Upper lobe of left lung (tissue), 6 donors: ENCODE measurements around the gene BRD7. TPM values are rescaled to one million over a fixed set of nuclear protein-coding genes. Genes with fewer than 3 reads are reported as not detected.

Experiments
- ATAC-seq, 2 donors: fragments of 200-7000 bp; cut with Tn5 transposase; one replicate each; pipeline ENCODE4 v1.9.1; 2022; ENCODE audit warnings: mild to moderate bottlenecking in 2 of 2, moderate library complexity in 2 of 2; ENCODE audit not compliant: low FRiP score in 2 of 2
- DNase-seq, 2 donors: peaks; one replicate each; pipeline ENCODE4 v3.0.0-alpha.2; 2019 to 2020
- H3K27ac ChIP-seq, 4 donors: fragments of 200-600 bp; sonication (generic); one replicate each; pipeline ENCODE4 v1.5.1; 2016 to 2019
- H3K27me3 ChIP-seq, 4 donors: fragments of 200-600 bp; sonication (generic); one replicate each; pipeline ENCODE4 v1.5.1; 2017 to 2019
- H3K36me3 ChIP-seq, 4 donors: fragments of 200-600 bp; sonication (generic); one replicate each; pipeline ENCODE4 v1.5.1; 2016 to 2019
- H3K4me1 ChIP-seq, 4 donors: fragments of 200-600 bp; sonication (generic); one replicate each; pipeline ENCODE4 v1.5.1; 2018 to 2019
- H3K4me3 ChIP-seq, 4 donors: fragments of 200-600 bp; sonication (generic); one replicate each; pipeline ENCODE4 v1.5.1; 2017 to 2019; ENCODE audit warnings: mild to moderate bottlenecking in 2 of 4, moderate library complexity in 1 of 4
- H3K9me3 ChIP-seq, 4 donors: fragments of 200-600 bp; sonication (generic); one replicate each; pipeline ENCODE4 v1.5.1; 2018 to 2019
- CTCF ChIP-seq, 6 experiments: fragments of 450-650 bp in 4 of 6; fragments of 200-600 bp in 2 of 6; sonication (generic) in 2 of 6; IDR thresholded peaks; one replicate each; pipeline ENCODE4 v1.5.1; 2016 to 2019; ENCODE audit warnings: antibody characterized with exemption in 6 of 6
- EP300 ChIP-seq, 4 donors: sonication (generic); formaldehyde crosslinking; IDR thresholded peaks; one replicate each; pipeline ENCODE4 v1.5.1; 2017; ENCODE audit warnings: antibody characterized with exemption in 4 of 4, control low read depth in 2 of 4
- POLR2A ChIP-seq, 4 donors: fragments of 450-650 bp; IDR thresholded peaks; one replicate each; pipeline ENCODE4 v1.5.1; 2016 to 2017; ENCODE audit warnings: antibody characterized with exemption in 4 of 4, mild to moderate bottlenecking in 2 of 4
- POLR2AphosphoS5 ChIP-seq, 2 donors: sonication (generic); formaldehyde crosslinking; IDR thresholded peaks; one replicate each; pipeline ENCODE4 v1.5.1; 2017; ENCODE audit warnings: antibody characterized with exemption in 2 of 2
- WGBS, 2 donors: methylation state at CpG; one replicate each; pipeline ENCODE4 v1.1.5; 2017 to 2018; 5-methylcytosine and 5-hydroxymethylcytosine counted together
- total RNA-seq, 6 donors: library from RNA; depleted of rRNA in 4 of 6; stranded (reverse); fragments of >200 nt in 4 of 6; gene quantifications; one replicate each; pipeline versions ENCODE4 v1.1.0 to v1.2.1, GENCODE V29; 2016 to 2021
- donor health status: DM: no; HTN: no; CAD: no; lungs with moderate emphysema.
- donor health status: DM: no; HTN: yes; CAD: no; lungs with severe emphysema.

The BRD7 gene
- total RNA-seq, 6 donors from 2014 or later = 41.5 to 68.2 (median 53.4) TPM

GRCh38 chr16:50371036-50371716, 2.4 kb upstream of the BRD7 start:
- ATAC-seq = no peak
- Histone ChIP-seq H3K4me1 (peaks cover 16 to 22% (median 17%) of the 10 kb centered on the region in 4 donors), H3K27me3 (no peaks in the 10 kb centered on the region), H3K4me3 (no peak overlapping the region), H3K9me3 (no peaks in the 10 kb centered on the region), H3K36me3 (no peaks in the 10 kb centered on the region), H3K27ac (no peak overlapping the region)
- WGBS, 2 donors = 90 to 98% methylated on average over 1 to 4 of the region's 4 CpGs
- DNase-seq = no peak
- TF ChIP-seq POLR2AphosphoS5 (IDR thresholded peaks at IDR 0.05) (no peak), EP300 (IDR thresholded peaks at IDR 0.05) (no peak), CTCF (IDR thresholded peaks at IDR 0.05) (no peak), POLR2A (IDR thresholded peaks at IDR 0.05) (no peak)

- no peaks in the 10 kb centered on the region for H3K9me3 ChIP-seq
- ATAC-seq (no peak), DNase-seq (no peak)
- no peak for TF ChIP-seq POLR2AphosphoS5 (IDR thresholded peaks at IDR 0.05)
- no peak for TF ChIP-seq EP300 (IDR thresholded peaks at IDR 0.05)
- no peak for TF ChIP-seq POLR2A (IDR thresholded peaks at IDR 0.05)
- TF ChIP-seq CTCF (IDR thresholded peaks at IDR 0.05) = no peak
- WGBS, 2 donors = 19 to 20% methylated on average over 7 of the region's 7 CpGs
- peaks cover 22 to 41% (median 27%) of the 10 kb centered on the region in 4 donors for H3K4me1 ChIP-seq
- peak overlapping the region in 3 of 4 donors; percentile 54 to 88 (median 64) for H3K27ac ChIP-seq
- H3K4me3 ChIP-seq = peak overlapping the region in 3 of 4 donors; percentile 98 to 100 (median 99)
- H3K36me3 ChIP-seq = peaks cover 0 to 5% (median 0%) of the 10 kb centered on the region in 4 donors
- no peaks in the 10 kb centered on the region for H3K27me3 ChIP-seq
These were observed 481 bp upstream of the BRD7 start for GRCh38 chr16:50369133-50369804.

GRCh38 chr16:50367777-50368409, 895 bp downstream of the BRD7 start:
- WGBS, 2 donors = 3 to 7% methylated on average over 23 of the region's 23 CpGs
- H3K4me3 ChIP-seq = peak overlapping the region; percentile 87 to 100 (median 98)
- H3K9me3 ChIP-seq = no peaks in the 10 kb centered on the region
- no peaks in the 10 kb centered on the region for H3K27me3 ChIP-seq
- ATAC-seq (no peak), DNase-seq (no peak)
- peak overlapping the region; percentile 76 to 88 (median 84) for H3K27ac ChIP-seq
- TF ChIP-seq EP300 (IDR thresholded peaks at IDR 0.05) = no peak
- no peak for TF ChIP-seq POLR2AphosphoS5 (IDR thresholded peaks at IDR 0.05)
- no peak for TF ChIP-seq CTCF (IDR thresholded peaks at IDR 0.05)
- no peak for TF ChIP-seq POLR2A (IDR thresholded peaks at IDR 0.05)
- H3K36me3 ChIP-seq = peaks cover 0 to 19% (median 1%) of the 10 kb centered on the region in 4 donors
- H3K4me1 ChIP-seq = peaks cover 22 to 43% (median 29%) of the 10 kb centered on the region in 4 donors

- peaks cover 0 to 21% (median 1%) of the 10 kb centered on the region in 4 donors for H3K36me3 ChIP-seq
- H3K4me1 ChIP-seq = peaks cover 22 to 49% (median 32%) of the 10 kb centered on the region in 4 donors
- H3K27me3 ChIP-seq = no peaks in the 10 kb centered on the region
- no peak for DNase-seq
- no peak for TF ChIP-seq POLR2AphosphoS5 (IDR thresholded peaks at IDR 0.05)
- TF ChIP-seq CTCF (IDR thresholded peaks at IDR 0.05) = no peak
- no peak for TF ChIP-seq POLR2A (IDR thresholded peaks at IDR 0.05)
- TF ChIP-seq EP300 (IDR thresholded peaks at IDR 0.05) = no peak
- no peak overlapping the region for H3K4me3 ChIP-seq
- no peak for ATAC-seq
- no peak overlapping the region for H3K27ac ChIP-seq
- 26 to 27% methylated on average over 2 of the region's 2 CpGs for WGBS, 2 donors
- H3K9me3 ChIP-seq = no peaks in the 10 kb centered on the region
These were observed 2.8 kb downstream of the BRD7 start for GRCh38 chr16:50365791-50366575.
